HG02798 (cell line): ENCODE results near the gene CCR6.
"Not testable (repeated sequence)": the region's sequence is repeated elsewhere in the genome, so short reads cannot be mapped to it uniquely, and the experiment has no call there.

ENCODE experiments used
- ATAC-seq: cut with Tn5 transposase; IDR thresholded peaks from one replicate; pipeline ENCODE4 v1.9.1; 2021; ENCODE audit warnings: mild to moderate bottlenecking; ENCODE audit not compliant: unreplicated experiment, poor library complexity

The CCR6 gene

DNA sequence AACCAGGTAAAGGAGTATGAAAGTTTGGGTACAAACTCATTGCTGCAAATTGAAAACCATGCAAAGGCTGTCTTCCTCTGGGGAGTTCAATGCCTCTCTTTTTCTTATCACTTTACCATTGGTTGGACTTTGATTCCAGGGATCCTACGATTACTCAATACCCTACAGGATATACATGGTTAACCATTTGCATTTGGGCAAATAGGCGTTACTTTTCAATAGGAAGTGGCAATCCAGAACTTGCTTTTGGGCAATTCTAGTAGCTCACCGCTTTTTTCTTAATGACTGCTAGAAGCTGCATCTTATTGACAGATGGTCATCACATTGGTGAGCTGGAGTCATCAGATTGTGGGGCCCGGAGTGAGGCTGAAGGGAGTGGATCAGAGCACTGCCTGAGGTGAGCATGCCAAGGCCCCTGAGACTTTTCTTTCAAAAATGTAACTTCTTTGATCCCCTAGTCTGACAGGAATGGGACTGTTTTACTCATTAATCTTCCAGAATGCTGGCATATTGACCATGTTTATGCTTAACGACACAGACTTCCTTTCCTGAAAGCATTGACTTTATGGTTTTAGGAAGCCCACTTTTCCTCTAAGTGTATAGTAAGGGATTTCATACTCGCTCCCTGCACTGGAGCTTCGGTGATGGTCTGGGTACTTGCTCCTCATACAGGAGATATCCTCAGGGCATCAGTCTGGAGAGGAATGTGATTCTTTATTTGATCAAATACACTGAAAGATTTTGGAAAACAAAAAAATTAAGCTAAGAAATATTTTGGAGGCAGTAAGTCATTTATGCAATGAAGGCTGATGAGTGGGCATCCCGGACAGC is at the start of gene CCR6:
TSS of gene CCR6 (plus strand) at position 270 of the 831 bp plus-strand sequence. CDS start 13,039 bp downstream, outside the sequence.
- ATAC-seq: no peak

DNA sequence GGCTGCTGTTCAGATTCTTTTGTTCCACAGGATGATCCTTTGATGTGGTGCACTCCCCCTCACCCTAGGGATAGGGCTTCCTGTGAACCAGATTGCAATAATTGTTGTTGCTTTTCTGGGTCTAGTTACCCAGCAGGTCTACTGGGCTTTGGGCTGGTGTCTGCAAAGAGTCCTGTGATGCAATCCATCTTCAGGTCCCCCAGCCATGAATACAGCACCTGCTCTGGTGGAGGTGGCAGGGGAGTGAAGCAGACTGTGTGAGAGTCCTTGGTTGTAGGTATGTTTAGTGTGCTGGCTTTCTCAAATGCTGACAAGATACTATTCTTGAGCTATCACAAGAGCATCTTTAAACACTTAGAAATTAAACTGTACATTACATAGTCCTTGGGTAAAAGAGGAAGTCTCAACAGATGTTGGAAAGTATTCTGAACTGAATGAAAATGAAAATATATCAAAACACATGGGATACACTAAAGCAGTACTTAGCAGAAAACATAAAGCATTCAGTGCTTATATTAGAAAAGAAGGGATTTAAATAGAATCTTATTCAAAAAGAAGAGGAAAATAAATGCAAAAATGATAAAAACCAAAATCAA is 49.1 kb upstream of the CCR6 start:
- ATAC-seq: no peak

DNA sequence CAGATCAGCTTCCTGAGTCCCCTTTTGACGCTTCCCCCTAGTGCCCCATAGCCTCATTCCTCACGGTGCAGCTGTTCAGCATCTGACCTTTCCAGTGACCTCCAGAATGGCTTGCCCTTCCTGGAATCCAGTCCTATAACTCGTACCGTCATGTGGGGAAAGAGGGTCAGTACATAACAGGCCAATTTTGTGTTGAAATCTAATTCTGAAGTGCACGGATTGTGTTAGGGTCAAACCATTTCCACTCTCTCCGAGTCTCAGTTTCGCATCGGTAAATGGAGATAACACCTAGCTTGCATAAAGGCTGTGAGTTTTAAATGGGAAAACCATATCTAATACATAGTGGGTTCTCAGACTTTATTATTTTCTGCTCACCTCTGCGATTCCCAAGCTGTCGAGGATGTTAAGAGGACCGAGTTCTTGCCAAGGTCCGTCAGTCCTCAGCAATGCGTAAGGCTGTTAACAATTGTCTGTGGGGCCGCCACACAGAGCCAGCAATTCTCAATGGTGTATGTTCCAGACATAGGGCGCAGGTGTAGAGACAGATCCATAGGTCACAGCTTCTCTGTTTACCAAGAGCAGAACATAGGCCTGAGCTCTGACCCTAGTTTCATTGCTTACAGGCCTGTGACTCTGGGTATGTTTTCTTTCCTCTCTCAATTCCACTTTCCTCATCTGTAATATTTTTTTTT is 45.5 kb upstream of the CCR6 start:
- no peak for ATAC-seq

DNA sequence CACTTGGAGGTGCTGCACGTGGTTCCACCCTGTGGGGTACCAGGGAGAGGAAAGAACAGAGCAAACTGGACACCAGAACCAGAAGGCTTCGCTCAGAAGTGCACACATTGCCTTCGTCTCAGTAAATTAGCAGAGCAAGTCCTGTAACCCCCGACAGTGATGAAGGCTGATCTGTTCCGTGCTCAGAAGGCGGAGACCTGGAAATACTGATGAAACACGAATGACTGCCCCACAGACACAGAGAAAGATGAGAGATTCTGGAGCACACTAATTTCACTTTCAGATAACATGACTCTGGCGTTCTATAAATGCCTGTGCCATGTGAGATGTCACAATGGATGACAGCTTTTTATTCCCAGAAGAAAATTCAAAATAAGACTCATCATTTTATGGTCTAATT is 44.2 kb upstream of the CCR6 start:
- no peak for ATAC-seq

DNA sequence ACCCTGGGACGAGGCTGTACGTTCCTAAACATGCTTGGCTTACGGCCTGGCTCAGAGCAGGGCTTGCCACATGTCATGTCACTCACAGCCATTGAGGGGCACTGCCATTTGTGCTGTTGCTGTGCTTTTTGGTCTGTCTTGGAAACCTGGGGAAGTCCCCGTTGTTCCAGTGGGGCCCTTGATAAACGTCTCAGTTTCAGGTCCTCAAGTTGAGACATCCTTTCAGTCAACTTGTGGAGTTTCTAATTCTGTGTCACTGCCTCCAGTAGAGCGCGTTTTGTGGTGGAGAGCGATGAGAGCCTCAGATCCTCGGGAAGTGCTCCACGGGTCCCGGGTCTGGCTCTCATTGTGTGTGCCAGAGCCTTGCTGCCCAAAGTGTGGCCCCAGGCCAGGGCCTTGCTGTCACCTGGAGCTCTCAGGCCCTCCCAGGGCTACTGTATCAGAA is 43.0 kb upstream of the CCR6 start:
- ATAC-seq: peak; percentile 99

DNA sequence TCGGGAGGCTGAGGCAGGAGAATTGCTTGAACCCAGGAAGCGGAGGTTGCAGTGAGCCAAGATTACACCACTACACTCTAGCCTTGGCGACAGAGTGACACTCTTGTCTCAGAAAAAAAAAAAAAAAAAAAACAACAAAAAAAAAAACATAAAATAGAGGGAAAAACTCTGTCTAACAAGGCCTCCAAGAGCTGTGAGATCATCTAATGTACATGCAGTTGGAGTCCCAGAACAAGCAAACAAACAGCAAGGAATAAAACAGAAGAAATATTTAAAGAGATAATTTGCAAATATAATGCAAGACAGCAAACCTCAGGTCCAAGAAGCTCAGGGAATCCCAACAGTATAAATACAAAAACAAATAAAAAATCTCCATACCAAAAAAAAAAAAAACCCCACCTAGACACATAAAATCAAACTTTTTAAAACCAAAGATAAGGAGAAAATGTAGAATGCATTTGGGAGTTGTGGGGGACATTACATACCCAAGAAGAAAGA is 35.0 kb upstream of the CCR6 start:
- ATAC-seq: no peak

DNA sequence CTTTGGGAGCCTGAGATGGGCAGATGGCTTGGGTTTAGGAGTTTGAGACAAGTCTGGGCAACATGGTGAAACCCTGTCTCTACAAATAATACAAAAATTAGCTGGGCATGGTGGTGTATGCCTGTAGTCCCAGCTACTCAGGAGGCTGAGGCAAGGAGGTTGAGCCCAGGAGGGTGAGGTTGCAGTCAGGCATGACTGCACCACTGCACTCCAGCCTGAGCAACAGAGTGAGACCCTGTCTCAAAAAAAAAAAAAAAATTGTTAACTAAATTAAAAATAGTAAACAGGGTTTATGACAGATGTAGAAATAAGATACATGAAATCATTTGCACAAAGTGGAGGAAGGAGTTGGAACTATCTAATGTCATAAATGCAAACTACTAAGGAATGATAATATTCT is 34.2 kb upstream of the CCR6 start:
- not testable (repeated sequence) for ATAC-seq

DNA sequence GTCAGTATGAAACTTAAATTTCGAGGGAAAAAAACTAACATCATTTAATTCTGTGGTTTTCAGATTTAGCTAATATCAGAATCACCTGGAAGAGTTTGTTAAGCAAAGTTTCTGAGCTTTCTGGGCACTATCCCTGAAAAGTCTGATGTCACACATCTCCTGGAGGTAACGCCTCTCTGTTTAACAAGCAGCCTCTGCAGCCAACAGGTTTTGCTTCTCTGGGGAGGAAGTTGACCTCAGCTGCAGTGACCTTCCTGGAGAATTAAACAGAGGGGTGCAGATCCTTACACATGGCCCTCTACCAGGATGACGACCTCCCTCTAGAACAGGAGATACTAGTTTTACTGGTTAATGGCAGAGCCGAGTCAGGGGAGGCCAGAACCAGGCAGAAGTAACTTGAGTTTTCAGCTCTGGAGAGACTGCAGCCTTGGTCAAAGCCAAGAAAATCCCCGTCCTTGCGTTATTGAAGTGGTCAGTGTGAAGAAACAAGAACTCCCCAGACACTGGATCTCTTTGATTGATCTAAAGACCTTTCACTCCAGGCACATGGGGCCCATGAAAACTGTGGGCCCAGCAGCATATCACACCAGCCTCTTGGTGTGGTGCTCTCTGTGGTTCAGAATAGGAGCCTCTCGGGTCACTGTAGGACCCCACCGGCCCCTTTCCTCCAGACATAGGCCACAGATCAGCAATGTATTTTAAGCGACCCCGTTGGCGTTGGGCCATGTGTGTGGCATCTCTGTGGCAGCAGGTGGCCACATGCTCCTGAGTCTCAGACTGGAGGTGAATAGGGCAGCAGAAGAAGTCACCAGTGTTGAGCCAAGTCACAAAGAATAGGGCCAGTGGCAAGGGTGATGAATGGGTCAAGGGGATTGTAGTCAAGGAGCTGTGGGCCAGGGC is 33.4 kb upstream of the CCR6 start:
- ATAC-seq: no peak

DNA sequence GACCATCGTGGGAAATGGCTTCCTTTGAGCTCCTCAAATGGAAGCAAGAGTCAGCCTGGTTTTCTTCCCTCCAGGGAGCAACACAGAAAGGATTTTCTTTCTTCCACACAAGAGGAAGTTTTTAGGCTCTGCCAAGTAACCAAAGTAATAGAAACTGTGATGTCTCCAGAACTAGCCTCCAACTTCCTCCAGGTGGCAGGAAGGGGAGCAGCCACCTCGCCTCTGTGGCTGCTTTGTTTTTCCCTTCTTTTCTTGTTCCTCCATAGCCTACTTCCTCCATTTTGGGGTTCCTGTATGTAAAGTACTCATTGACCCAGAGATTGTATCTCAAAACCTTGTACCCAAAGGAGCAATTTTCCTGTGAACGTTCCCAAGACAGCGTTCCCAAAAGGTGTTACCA is 32.7 kb upstream of the CCR6 start:
- ATAC-seq: no peak

DNA sequence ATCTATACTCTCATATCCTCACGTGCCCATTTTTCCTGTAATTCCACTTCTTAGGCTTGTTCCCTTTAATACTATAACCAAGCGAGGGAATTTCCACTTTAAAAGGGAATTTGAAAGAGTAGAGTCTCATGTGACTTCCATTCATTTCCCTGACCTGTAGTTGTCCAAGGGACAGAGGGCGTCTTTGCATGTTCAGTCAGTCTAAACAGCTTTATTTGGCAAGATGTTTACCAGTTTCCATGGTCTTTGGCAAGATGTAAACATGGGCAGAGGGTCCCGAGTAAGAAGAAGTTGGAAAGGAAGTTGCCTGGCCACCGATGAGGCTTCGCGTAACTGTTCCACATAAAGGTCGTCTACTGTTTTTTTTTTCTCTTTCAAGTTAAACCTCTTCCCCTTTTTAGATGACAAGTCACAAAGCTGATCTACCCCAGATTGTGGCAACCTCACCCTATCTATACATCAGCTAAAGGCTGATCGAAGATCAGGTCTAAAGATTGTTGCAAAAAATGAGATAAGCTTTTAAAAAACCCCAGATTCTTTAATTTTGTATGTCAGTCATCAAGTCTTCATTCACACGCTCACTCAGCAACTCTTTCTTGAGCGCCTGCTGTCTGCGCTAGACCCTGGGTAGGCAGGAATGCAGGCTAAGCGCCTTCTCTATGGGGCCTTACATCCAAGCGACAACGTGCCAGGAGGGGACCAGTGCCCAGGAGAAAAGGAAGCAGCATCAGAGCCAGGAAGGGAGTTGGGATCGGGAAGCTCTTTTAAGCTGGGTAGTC is 31.7 kb upstream of the CCR6 start:
- no peak for ATAC-seq

DNA sequence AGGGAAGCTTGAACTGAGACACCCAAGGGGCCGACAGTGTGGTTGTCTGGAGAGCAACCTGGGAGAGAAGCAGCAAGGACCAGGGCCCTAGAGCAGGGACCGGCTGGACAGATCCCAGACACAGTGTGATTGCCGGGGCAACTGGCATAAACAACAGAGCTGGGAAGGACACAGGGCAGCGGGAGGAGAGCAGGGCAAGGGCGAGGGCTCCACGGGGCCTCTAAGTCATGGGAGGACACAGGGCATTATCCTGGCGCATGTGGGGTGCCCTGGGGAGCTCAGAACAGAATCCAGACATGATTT is 31.1 kb upstream of the CCR6 start:
- no peak for ATAC-seq

DNA sequence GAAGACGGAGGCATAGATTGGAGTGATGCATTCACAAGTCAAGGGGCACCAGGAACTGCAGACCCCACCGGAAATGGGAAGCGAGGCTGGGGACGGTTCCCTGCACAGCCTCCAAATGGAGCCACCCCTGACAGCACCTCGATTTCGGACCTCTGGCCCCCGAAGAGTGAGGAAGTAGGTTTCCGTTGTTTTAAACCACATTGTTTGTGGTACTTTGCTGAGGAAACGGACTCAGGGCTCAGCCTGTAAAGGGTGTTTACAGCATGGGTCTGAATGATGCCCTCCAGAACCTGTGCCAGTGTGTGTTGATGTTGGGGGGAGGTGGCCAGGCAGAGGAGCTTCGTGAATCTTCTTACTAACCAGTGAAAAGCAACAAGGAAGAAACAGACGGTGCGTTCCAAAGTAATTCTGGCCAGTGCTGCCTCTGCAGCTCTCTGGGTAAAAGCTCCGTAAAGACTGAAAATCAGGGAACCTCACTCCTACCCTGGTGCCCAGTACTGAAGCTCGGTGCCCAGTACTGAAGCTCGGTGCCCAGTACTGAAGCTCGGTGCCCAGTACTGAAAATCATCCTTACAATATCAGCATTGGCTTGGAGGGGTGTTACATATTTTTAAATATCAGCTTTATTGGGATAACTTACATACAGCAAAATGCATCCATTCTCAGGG is 30.1 kb upstream of the CCR6 start:
- peak; percentile 15 for ATAC-seq

DNA sequence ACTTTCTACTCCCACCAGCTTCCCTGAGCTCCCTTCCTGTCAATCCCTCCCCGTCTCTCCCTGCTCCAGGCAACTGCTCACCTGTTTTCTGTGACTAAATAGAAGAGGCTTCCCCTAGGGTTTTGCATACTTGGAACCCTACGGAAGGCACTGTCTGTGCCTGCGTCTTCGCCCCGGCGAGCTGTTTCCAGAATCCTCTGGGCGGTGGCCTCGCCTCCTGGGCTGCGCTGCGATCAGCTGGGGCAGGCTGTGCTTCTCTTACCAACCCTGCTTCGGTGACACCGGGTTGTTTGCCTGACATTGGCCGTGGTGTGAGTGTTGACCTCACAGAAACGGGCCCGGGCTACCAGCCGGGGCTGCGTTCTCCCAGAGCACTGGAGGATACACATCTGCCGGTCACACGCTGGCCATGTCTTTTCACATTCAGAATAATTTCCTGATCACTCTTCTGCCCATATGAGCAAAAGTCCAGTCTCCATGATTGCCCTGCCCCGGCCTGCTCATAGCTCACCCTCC is 29.4 kb upstream of the CCR6 start:
- peak; percentile 14 for ATAC-seq

DNA sequence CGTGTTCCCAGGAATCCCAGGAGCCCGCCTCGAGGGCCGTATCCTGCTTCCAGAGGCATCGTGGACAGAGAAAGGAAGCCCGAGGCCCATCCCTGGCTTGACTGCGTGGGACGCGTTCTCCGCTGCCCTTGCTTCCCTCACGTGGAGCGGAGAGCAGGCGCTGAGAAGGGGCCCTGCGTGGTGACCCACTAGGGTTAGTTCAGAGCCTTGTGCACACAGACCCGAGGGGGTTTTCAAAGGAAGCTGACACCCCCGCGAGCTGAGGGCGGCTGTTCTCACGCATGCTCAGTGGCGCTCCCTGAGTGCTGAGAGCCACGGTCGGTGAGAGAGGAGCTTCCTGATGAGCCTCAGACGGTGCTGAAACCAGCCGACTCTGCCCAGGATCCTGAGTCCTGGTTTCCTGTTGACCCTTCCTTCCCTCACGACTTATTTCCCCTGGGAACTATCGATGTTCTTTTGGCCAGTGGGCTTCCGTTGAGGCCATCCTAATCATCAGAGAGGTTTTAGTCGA is 28.9 kb upstream of the CCR6 start:
- ATAC-seq: peak; percentile 55

DNA sequence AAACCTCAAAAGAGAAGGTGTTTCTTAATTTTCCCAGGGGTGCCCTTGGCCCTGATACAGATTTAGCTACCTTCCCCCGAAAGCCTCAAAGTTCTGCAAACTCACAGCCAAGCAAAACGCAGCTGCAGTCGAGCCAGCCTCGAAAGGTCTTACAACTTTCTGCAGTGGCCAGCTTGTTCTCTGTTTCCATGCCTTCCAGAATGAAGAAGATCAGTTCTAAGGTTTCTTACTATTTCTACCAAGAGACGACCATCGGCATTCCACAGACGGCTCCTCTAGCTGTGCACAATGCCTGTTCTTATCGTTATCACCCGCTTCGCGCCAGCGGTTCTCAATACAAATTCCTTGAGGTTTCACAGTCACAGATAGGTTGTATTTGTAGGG is 28.5 kb upstream of the CCR6 start:
- peak; percentile 26 for ATAC-seq

DNA sequence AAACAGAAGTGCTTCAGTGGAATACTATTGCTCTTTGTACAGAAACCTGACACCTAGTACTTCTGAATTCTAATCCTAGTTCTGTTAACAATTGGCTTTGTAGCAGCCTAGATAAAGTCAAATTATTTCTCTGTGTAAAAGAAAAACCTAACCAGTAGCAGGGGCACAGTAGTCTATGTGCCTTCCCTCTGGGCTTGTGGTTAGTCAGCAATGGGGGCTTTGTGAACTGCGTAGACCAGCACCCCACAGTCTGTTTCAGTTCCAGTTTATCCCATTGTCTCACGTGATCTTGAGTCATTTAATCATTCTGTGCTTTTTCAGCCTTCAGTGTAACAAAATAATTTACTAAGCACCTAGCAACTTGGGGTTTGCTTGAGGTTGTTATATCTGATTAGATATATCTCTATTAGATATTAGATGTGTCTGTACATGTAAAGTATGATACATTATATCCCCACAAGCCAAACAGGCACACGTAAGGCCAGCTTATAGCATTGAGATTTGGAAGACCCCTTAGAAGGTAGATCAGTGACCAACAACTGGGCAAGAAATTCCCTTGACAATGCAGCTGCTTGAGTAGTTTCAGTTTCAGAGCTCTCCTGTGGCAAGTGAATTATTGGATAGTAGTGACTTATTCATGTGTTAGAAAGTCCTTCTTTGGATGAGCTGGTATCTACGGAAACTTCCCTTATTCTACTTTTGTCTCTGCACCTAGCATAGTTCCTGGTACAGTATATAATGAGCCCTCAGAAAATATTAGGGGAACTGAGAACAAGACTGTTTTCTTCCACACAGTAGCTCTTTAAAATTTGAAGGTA is 27.9 kb upstream of the CCR6 start:
- peak; percentile 45 for ATAC-seq

DNA sequence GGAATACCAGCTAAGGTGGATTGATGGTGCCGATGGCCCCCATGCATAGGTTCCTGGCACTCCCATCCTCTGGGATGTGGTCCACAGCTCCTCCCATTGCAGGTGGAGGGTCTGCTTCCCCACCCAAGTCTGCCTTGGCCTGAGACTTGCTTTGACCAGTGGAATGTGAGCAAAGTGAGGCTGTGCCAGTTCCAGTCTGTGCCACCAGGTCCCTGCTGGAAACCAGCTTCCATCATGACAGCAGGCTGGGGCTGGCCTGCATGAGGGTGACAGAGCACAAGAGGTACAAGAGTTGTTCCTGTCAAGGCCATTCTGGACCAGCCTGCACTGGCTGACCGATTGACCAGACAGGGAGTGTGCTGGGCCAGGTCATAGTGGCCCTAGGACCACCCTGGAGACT is 27.0 kb upstream of the CCR6 start:
- no peak for ATAC-seq

DNA sequence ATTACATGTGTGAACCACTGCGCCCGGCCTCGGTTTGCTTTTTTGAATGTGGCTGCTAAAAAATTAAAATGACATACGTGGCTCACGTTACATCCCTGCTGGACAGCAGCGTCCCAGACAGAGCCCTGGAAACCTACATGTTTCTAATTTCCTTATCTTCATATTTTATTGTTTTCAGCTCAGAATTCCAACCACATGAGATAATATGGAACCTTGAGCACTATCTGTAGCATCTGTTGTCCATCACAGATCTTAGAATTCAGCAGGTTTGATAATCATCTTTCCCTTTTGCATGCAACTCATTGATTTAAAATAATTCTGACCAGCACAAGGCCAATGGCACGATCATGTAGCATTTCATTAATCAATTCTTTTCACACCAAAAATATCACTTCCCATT is 25.9 kb upstream of the CCR6 start:
- no peak for ATAC-seq
